HG03521 (cell line): ENCODE data around the gene RGS3.

Source experiments
- ATAC-seq: cut with Tn5 transposase; IDR thresholded peaks from one replicate; pipeline ENCODE4 v1.9.1; 2021; ENCODE audit warnings: mild to moderate bottlenecking, moderate library complexity; ENCODE audit not compliant: unreplicated experiment

Gene RGS3

GRCh38 chr9:113614843-113615648 lies 151.5 kb downstream of the RGS3 start:
- ATAC-seq, result no peak

- no peak for ATAC-seq
These were observed 152.6 kb downstream of the RGS3 start for GRCh38 chr9:113616116-113616515.

DNA sequence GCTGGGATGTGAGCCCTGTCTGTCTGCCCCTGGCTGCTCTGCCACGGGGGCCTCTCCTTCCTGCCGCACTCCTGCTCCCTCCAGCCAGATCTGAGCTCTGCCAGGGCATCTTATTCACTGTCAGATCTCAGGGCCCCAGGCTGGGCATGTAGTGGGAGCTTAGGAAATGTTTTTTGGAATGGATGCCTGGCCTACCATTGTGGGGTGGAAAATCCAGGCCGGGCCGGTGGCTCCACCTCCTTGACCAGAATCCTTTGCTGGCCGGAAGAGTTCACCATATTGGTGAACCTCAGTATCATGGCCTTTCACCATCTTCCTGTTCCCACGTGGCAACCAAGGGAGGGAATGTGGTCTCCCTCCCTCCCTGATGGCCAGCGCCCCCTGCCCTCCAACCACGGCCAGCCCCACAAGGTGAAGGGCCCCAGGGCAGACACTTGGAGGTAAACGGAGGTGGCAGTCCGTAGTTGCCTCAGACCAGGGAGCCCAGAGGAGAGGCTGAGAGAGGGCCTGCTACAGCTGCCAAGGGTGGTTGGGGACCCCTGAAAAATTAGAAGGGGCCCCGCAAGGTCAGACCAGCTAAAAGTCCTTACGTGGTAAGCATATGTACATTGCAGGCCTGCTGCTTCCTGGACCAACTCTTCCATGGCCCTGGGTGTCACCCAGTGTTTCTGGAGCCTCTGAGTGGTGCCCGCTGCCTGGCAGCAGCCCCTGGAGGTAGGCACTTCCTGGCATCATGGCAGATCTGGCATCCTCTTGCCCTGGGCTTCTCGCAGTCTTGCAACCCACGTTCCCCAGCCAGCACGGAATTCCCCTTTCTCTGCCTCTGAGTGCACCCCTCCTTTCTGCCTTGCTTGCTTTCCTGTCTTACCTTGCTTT lies 153.3 kb downstream of the RGS3 start:
- no peak for ATAC-seq

DNA sequence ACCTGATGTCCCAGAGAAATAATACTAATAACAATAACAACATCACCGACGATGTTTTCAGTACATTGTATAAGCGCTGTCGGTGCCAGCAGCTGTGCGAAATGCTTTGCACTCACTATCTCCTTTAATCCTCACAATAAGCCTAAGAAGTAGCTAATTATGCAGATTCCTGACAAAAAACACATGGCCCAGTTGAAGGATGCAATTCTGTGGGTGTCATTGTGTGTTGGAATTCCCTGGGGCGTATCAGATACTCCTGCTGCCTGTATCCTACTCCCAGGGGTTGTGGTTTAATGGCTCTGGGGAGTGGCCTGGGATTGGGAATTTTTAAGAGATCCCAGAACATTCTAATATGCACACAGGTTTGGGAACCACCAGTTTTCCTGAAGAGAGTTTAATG lies 154.0 kb downstream of the RGS3 start:
- no peak for ATAC-seq

DNA sequence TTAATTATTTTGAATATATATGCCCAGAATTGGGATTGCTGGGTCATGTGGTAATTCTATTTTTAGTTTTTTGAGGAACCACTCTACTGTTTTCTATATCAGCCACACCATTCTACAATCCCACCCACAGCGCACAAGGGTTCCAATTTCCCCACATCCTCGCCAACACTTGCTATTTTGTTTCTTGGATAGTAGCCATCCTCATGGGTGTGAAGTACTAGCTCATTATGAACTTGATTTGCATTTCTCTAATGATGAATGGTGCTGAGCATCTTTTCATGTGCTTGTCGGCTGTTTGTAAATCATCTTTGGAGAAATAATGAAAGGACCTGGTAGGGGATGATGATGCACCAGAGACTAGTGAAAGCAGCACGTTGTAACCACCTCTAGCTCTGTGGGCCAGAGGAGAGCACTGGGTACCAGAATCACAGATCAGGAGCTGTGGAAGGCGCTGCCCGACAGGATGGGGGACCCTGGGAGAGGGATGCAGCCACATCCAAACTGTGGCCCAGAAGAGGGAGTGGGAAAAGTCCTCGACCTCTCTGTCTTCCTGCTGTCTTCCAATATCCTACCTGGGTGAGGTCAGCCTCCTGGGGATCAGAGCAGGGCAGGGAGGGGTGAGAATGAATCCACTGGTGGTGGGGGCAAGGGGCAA lies 155.4 kb downstream of the RGS3 start:
- ATAC-seq, result no peak

DNA sequence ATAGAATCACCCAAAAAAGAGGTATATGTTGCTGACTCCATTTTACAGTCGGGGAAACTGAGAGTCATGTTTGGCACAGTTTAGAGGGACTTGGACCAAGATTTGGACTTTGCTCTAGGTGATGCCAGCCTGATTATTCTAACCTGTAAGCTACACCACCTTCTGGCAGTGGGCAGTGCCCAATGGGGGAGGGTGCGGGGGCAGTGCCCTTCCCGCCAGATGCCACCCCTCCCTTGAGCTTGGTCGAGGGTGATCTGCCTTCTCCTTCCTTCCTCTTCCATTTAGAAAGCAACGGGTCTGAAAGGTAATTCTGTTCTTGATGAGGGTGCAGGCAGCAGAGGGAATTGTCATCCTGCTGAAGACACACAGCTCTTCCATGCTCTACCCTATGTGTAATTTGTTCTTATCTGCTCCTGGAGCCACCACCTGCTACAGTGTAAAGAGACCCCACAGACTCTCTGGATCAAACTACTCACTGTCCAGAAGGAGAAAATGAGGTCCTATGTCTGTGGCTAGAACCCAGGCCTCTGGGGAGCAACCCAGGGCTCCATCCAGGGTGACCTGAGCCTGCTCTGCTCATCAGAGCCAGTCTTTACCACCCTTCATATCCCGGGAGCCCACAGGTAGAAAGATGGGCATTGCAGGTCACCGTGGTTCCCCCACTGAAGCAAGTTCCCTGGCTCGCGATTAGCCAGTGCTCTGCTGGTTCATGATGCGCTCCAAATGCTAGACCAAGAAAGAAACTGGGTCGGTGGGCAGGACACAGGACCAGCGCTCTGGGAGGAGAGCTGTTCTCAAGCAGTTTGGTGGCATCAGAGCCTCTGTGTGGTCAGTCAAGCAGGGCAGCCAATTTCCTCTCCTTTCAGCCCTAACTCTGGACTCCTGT lies 156.2 kb downstream of the RGS3 start:
- ATAC-seq, result no peak

GRCh38 chr9:113620377-113621161 lies 157.0 kb downstream of the RGS3 start:
- no peak for ATAC-seq

GRCh38 chr9:113621309-113621791 lies 157.8 kb downstream of the RGS3 start:
- no peak for ATAC-seq

DNA sequence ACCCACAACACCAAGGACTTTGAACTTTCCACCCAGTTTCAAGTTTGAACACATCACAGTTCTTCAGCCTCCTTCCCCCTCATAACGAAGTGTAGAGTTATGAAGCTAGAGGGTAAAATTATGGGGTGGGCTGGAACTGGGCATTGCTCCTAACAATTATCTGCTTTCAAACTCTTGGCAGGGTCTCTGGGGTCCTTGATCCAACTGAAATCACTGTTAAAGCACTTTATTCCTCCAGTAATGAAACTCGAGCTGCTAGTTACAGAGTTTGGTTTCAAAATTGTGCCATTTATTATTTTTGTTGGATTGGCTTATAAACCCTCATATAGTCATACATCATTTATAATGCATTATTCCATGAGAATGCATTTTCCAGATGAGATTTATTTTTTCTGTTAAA lies 158.5 kb downstream of the RGS3 start:
- ATAC-seq, result no peak

DNA sequence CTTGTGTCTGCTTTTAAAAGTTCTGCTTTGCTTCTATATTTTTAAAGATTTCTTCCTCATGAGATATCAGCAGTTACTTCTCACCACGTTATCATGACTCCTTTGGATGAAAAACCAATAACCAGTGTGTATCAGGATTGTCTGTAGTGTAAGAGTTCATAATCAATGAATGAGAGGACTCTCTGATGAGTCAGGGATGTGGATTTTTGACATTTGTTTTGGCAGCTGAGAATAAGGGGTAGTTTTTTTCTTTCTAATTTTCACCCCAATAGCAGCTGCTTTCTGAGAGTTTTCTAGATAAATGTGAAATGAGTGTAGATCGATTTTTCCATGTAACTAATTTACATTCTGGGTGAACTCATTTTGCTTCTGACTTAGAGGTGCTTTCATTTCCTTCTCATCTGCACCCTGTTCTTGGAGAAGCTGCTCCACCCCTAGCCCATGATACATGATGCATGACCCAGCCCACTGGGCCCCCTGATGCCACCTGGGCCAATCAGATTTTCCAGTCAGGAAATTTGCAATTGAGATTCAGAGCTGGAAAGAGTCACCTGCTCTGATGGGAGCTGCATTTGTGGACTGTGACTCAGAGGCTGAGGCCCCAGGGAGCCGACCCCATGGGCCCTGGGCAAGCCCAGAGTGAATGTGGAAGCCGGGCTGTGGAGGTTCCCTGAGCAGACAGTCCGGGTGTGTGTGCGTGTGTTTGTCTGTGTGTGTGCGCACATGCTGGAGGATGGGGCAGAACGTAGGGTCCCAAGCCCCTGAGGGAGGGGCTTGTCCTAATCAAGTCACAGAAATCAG lies 159.3 kb downstream of the RGS3 start:
- no peak for ATAC-seq

DNA sequence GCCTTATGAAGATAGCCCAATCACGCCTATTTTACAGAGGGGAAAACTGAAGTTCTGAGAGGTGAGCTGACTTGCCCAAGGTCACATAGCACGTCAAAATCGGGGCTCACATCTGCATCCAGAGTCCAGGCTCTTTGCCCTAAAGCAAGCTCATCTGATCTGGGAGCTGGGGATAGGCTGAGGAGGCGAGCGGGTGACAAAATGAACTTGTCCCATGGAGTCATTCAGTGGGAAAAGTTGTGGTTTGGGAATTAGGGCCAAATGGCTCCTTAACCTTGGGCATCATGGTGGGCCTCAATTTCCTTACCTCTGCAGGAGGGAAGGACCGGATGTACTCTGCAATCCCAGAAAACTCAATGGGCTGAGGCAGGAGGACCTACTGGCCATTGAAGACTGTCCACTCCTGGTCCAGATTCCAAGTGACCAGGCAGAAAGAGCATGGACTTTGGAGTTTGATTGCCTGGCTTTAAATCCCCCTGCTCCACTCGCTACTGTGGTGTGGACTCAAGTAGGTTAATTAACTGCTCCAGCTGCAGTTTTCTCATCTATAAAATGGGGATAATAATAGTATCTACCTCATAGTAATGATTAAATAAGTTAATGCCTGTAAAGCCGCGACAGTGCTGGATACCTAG lies 160.4 kb downstream of the RGS3 start:
- no peak for ATAC-seq

DNA sequence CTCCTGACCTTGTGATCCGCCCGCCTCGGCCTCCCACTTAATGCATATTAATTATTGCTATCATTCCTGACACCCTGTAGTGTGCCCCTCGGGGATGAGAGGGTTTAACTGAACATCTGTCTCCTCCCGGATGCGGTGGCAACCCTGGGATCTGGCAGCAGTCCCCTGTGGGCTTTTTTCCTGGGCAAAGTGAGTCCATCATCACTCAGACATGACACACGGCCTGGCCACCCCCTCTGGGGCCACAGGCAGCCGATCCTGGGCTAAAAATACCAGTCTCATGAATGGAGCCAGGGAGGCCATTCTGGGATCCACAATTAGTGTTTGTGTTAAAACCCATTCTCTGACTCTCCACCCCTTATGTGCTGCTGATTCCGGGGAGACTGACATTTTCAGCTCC lies 161.2 kb downstream of the RGS3 start:
- no peak for ATAC-seq

- no peak for ATAC-seq
These were observed 162.0 kb downstream of the RGS3 start for GRCh38 chr9:113625486-113625885.

DNA sequence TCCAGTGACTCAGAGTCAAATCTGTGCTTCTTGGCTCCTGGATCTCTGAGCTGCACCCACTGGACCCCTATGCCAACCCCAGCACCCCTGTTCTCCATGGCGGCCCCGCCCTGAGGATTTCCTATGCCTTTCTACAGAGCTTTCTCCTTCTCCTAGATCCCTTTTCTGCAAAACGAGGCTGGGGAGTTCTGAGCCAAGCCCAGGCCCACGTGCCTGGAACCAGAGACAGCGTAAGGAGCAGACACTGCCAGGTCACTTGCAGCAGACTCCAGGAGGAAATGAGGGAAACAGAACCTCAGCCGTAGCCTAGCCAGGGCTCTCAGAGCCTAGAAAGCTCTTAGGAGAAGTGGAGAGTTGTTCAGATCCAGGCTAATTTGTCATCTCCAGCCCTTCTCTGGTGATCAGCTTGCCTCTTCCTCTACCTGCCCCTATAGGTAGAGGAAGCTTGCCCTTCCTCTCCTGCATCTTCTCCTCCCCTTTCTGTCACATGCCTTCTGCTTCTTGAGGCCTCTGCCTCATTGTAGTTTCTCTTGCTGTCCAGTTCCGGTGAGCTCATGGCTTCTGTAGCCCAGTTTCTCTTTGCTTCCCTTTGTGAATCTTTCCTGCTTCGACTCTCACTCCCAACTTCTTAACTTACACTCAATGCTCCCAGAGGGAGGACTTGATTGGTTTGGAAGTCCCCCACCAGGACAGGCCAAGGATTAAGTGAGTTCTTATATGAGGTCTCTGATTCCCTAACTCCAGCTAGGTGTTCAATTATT lies 163.4 kb downstream of the RGS3 start:
- ATAC-seq, result no peak

GRCh38 chr9:113628621-113629020 lies 165.1 kb downstream of the RGS3 start:
- ATAC-seq, result no peak

DNA sequence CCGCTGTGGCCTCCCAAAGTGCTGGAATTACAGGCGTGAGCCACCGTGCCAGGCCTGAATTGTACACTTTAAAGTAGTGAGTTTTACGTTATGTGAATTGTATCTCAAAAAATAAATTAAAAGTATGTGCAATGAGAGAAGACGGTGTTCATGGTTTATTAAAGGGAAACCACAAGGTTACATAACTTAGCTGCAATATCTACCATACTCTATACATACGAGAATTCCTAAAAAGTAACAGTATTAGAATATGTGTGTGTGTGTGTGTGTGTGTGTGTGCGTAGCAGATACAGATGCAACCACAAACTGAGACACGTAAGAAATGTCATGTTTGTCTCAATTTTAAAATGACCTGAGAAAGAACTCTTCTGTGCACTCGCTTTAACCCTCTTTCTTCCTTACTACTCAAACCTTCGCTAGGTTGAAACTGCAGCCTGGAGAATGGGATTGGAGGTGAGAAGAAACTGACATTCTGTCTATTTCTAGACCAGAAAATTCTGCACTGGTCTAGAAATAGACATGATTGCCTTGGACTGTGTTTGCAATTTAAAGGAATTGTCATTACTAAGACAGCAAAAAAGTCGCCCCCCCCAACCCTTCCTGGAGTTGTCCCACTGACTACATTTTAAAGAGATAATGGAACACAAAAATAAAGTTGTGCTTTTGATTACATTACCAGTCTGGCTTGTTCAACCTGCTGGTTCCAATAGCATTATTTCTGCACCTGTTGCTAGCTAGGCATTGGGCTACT lies 167.0 kb downstream of the RGS3 start:
- ATAC-seq, result no peak
